IPS DF 6.9 (cell line): ENCODE results near the gene MED19.

ENCODE experiments used
- DNase-seq: peaks from one replicate; pipeline ENCODE4 v3.0.0-alpha.2; 2013; ENCODE audit warnings: low read depth, low spot score
- H3K27ac ChIP-seq: one replicate; pipeline ENCODE4 v1.5.1; 2013; ENCODE audit warnings: low read length, control low read depth
- H3K27me3 ChIP-seq: 2 replicates; pipeline ENCODE4 v1.6.1; 2013; ENCODE audit warnings: mild to moderate bottlenecking, low read length; ENCODE audit not compliant: control insufficient read depth, insufficient read depth
- H3K36me3 ChIP-seq: 2 replicates; pipeline ENCODE4 v1.6.1; 2013; ENCODE audit warnings: low read length; ENCODE audit not compliant: control insufficient read depth, insufficient read depth
- H3K4me1 ChIP-seq: 2 replicates; pipeline ENCODE4 v1.6.1; 2013; ENCODE audit warnings: low read length; ENCODE audit not compliant: control insufficient read depth, insufficient read depth
- H3K4me3 ChIP-seq: 2 replicates; pipeline ENCODE4 v1.5.1; 2013; ENCODE audit warnings: mild to moderate bottlenecking, low read length
- H3K9me3 ChIP-seq: 2 replicates; pipeline ENCODE4 v1.6.1; 2013; ENCODE audit warnings: low read length, inconsistent platforms; ENCODE audit not compliant: control insufficient read depth, insufficient read depth
- WGBS: extraction: QIAGEN DNeasy Blood & Tissue Kit; methylation state at CpG from one replicate; pipeline ENCODE4 v1.1.7; 2013; ENCODE audit warnings: mixed read lengths, missing lambda C conversion rate; ENCODE audit not compliant: insufficient read length, insufficient coverage; 5-methylcytosine and 5-hydroxymethylcytosine counted together

The MED19 gene

DNA sequence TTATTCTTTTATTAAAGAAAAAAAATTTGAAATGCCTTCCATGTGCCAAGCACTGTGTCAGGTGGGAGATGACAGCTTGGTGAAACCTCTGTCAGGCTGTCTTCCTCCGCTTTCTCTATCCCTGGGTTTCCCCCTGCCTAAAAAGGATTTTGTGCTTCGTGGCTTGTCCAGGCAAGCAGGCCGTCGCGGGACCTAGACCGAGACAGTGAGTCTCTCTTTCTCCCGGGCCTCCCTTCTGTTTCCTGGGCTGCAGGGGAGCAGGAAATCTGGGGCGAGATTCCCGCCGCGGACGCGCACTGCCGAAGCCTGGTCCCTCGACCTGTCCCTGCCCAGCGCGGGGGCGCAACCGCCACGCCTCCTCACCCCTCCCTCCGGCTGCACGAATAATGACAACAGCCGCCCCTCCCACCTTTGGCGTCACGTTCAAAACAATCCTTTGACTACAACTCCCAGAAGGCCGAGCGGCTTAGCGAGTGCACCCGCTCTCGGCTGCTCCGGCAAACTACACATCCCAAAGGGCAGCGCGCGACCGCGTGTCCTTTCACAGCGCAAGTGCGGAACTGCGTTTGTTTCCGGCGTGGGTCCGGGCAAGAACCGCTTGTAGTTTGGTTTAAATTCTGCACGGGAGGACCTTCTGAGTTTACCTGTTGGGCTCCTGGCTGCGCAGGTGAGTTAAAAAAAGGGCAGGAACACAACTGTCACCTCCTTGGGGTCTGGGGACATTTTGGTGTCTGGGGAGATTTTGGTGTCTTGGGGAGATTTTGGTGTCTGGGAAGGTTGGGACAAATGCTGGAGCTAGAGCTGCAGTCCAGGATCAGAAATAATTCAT, 54.6 kb downstream of the MED19 start, which contains the start of gene CLP1:
TSS of gene CLP1 (plus strand) at position 569 of the 829 bp plus-strand sequence. CDS start 1,715 bp downstream, outside the sequence.
- peak; percentile 98 for DNase-seq
- H3K4me1 ChIP-seq: no peaks in the 10 kb centered on the region
- H3K27me3 ChIP-seq: no peaks in the 10 kb centered on the region
- H3K27ac ChIP-seq: no peak within 1 kb of the TSS
- peaks cover 11% of the 10 kb centered on the region; the same call in 1 of the 2 replicates for H3K36me3 ChIP-seq
- no peaks in the 10 kb centered on the region for H3K9me3 ChIP-seq
- no CpG with 5 or more reads among the region's 45 CpGs for WGBS
- peak within 1 kb of the TSS; percentile 59; the same call in 1 of the 2 replicates for H3K4me3 ChIP-seq

DNA sequence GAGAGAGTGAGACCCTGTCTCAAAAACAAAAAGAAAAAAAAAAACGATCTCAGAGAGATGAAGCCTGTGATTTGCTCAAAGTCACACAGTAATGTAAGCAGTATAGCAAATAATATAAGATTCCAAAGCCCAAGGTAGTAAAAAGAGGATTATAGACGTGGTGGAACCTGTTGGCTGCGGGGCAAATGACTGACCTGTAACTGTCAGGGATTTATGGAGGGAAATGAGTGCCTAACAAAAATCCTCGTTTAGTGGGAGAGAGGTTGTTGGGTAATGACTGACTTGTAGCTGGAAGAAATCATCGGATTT, 55.2 kb downstream of the MED19 start:
- no peak for DNase-seq
- WGBS: no CpG with 5 or more reads among the region's 5 CpGs
- H3K4me3 ChIP-seq: no peak overlapping the region
- H3K4me1 ChIP-seq: no peaks in the 10 kb centered on the region
- no peak overlapping the region for H3K27ac ChIP-seq
- no peaks in the 10 kb centered on the region for H3K9me3 ChIP-seq
- H3K36me3 ChIP-seq: peaks cover 11% of the 10 kb centered on the region; the same call in 1 of the 2 replicates
- H3K27me3 ChIP-seq: no peaks in the 10 kb centered on the region
